Right ventricle myocardium inferior (tissue), 1 donor: ENCODE data around the gene HELT. TPM values are rescaled to one million over a fixed set of nuclear protein-coding genes. Genes with fewer than 3 reads are reported as not detected.
"Not testable (repeated sequence)": the region's sequence is repeated elsewhere in the genome, so short reads cannot be mapped to it uniquely, and the experiment has no call there.

Experiments used
- ATAC-seq: fragments of 200-7000 bp; cut with Tn5 transposase; one replicate; pipeline ENCODE4 v1.9.1; 2020; ENCODE audit warnings: mild to moderate bottlenecking, moderate library complexity
- DNase-seq: peaks from one replicate; pipeline ENCODE4 v3.0.0; 2021; ENCODE audit errors: missing footprints
- intact Hi-C: fragments of 100-400 bp; cut with DNase I; formaldehyde crosslinking; loops from one replicate; pipeline ENCODE4 v1.11.0; 2022
- long read RNA-seq: library from polyadenylated mRNA; unstranded; transcript quantifications from one replicate; pipeline ENCODE4 v2.0.0, GENCODE V29; 2021
- total RNA-seq: library from RNA; stranded (reverse); fragmentation: NEBNext Ultra II Directional; extraction: Animal tissue kit (Norgen Biotek cat#: 25700); gene quantifications from one replicate; pipeline ENCODE4 v1.2.1, GENCODE V29; 2021
- donor health status: DM: no; HTN: yes; CAD: no; lungs with severe emphysema.

The HELT gene
- total RNA-seq, result not detected
- long read RNA-seq, result 0 reads

- intact Hi-C loops, result no loop called here
- no peak for DNase-seq
Observed at GRCh38 chr4:185017964-185018772, at the start of gene HELT. TSS of gene HELT (plus strand) at chr4:185018490. CDS start at chr4:185018929, 439 bp downstream.

GRCh38 chr4:184968784-184969201 lies 49.5 kb upstream of the HELT start:
- intact Hi-C loops, result no loop called here
- DNase-seq (no peak), ATAC-seq (peak; percentile 96)

More at GRCh38 chr4:185017964-185018772, at the start of gene HELT:
- no peak for ATAC-seq

GRCh38 chr4:184969610-184970009 lies 48.7 kb upstream of the HELT start:
- intact Hi-C loops, result no loop called here
- ATAC-seq, result no peak
- no peak for DNase-seq

- intact Hi-C loops, result no loop called here
- no peak for DNase-seq
- no peak for ATAC-seq
Observed at GRCh38 chr4:184972991-184973390, 45.3 kb upstream of the HELT start.

- not testable (repeated sequence) for ATAC-seq
Observed at GRCh38 chr4:184976348-184976747, 41.9 kb upstream of the HELT start.

GRCh38 chr4:184977747-184978146 lies 40.5 kb upstream of the HELT start:
- intact Hi-C loops, result no loop called here
- no peak for DNase-seq
- ATAC-seq, result no peak

More at GRCh38 chr4:184976348-184976747, 41.9 kb upstream of the HELT start:
- DNase-seq, intact Hi-C loops: not testable (repeated sequence)

GRCh38 chr4:184978211-184978610 lies 40.1 kb upstream of the HELT start:
- intact Hi-C loops, result no loop called here
- ATAC-seq (peak; percentile 78), DNase-seq (no peak)

- ATAC-seq (peak; percentile 58), DNase-seq (no peak)
- intact Hi-C loops, result loop anchor here (10.0 kb wide), 1 partner anchor 155 kb away; the partner anchor contains the start of gene ACSL1
Observed at GRCh38 chr4:184979461-184980124, 38.7 kb upstream of the HELT start.

GRCh38 chr4:184980261-184980660 lies 38.0 kb upstream of the HELT start:
- no peak for DNase-seq
- intact Hi-C loops, result loop anchor here (10.0 kb wide), 1 partner anchor 155 kb away; the partner anchor contains the start of gene ACSL1
- ATAC-seq, result no peak

- no peak for DNase-seq
- ATAC-seq, result peak; percentile 61
- intact Hi-C loops, result loop anchor here (2.0 to 10.0 kb wide), 2 partner anchors 159 to 235 kb away; partner anchors contain the start of gene ACSL1
Observed at GRCh38 chr4:184983672-184984356, 34.5 kb upstream of the HELT start.

GRCh38 chr4:184987493-184988031 lies 30.7 kb upstream of the HELT start:
- intact Hi-C loops, result loop anchor here (10.0 kb wide), 1 partner anchor 163 kb away; the partner anchor contains the start of gene ACSL1
- DNase-seq (no peak), ATAC-seq (no peak)

- ATAC-seq (no peak), DNase-seq (no peak)
- intact Hi-C loops, result loop anchor here (10.0 kb wide), 1 partner anchor 164 kb away; the partner anchor contains the start of gene ACSL1
Observed at GRCh38 chr4:184988611-184989010, 29.7 kb upstream of the HELT start.

- ATAC-seq, DNase-seq: not testable (repeated sequence)
- intact Hi-C loops, result loop anchor here (10.0 kb wide), 1 partner anchor 164 kb away; the partner anchor contains the start of gene ACSL1
Observed at GRCh38 chr4:184989283-184989682, 29.0 kb upstream of the HELT start.

GRCh38 chr4:184990131-184990530 lies 28.2 kb upstream of the HELT start:
- ATAC-seq, intact Hi-C loops, DNase-seq: not testable (repeated sequence)

GRCh38 chr4:184991860-184992259 lies 26.4 kb upstream of the HELT start:
- DNase-seq (no peak), ATAC-seq (no peak)
- intact Hi-C loops, result no loop called here

GRCh38 chr4:184992422-184992821 lies 25.9 kb upstream of the HELT start:
- intact Hi-C loops, result no loop called here
- ATAC-seq, result no peak
- no peak for DNase-seq

- DNase-seq (no peak), ATAC-seq (no peak)
- intact Hi-C loops, result no loop called here
Observed at GRCh38 chr4:184993247-184993646, 25.0 kb upstream of the HELT start.

- ATAC-seq (no peak), DNase-seq (no peak)
- intact Hi-C loops, result no loop called here
Observed at GRCh38 chr4:184994010-184994622, 24.2 kb upstream of the HELT start.
